ENCODE measurements around the gene GADL1. TPM values are rescaled to one million over a fixed set of nuclear protein-coding genes. Genes with fewer than 3 reads are reported as not detected.

Gene GADL1
- total RNA-seq, 1 donor from 2014 or later, result 3.1 TPM

- TF ChIP-seq CTCF (conservative IDR thresholded peaks at IDR 0.05), result no peak
- H3K36me3 Mint-ChIP-seq, result no peaks in the 10 kb centered on the region
- H3K27me3 Mint-ChIP-seq, result peaks cover 5% of the 10 kb centered on the region
- no peaks in the 10 kb centered on the region for H3K4me1 Mint-ChIP-seq (ENCODE audit: unreplicated experiment)
- H3K27ac Mint-ChIP-seq, result no peak overlapping the region
- DNase-seq (ENCODE audit: extremely low spot score, unreplicated experiment), result no peak
- no peak overlapping the region for H3K4me3 Mint-ChIP-seq
- H3K9me3 Mint-ChIP-seq, result no peaks in the 10 kb centered on the region
Measured at GRCh38 chr3:30878862-30879261, 15.6 kb downstream of the GADL1 start.

- TF ChIP-seq CTCF (conservative IDR thresholded peaks at IDR 0.05), result no peak
- no peaks in the 10 kb centered on the region for H3K36me3 Mint-ChIP-seq
- H3K4me3 Mint-ChIP-seq, result no peak overlapping the region
- DNase-seq (ENCODE audit: extremely low spot score, unreplicated experiment), result no peak
- H3K27me3 Mint-ChIP-seq, result peaks cover 8% of the 10 kb centered on the region
- H3K4me1 Mint-ChIP-seq (ENCODE audit: unreplicated experiment), result no peaks in the 10 kb centered on the region
- no peaks in the 10 kb centered on the region for H3K9me3 Mint-ChIP-seq
- H3K27ac Mint-ChIP-seq, result no peak overlapping the region
Measured at GRCh38 chr3:30875505-30875904, 19.0 kb downstream of the GADL1 start.

GRCh38 chr3:30873671-30874070 is 20.8 kb downstream of the GADL1 start:
- H3K9me3 Mint-ChIP-seq, result no peaks in the 10 kb centered on the region
- H3K36me3 Mint-ChIP-seq, result no peaks in the 10 kb centered on the region
- peaks cover 8% of the 10 kb centered on the region for H3K27me3 Mint-ChIP-seq
- no peak for DNase-seq (ENCODE audit: extremely low spot score, unreplicated experiment)
- no peak for TF ChIP-seq CTCF (conservative IDR thresholded peaks at IDR 0.05)
- H3K27ac Mint-ChIP-seq, result no peak overlapping the region
- H3K4me1 Mint-ChIP-seq (ENCODE audit: unreplicated experiment), result no peaks in the 10 kb centered on the region
- H3K4me3 Mint-ChIP-seq, result no peak overlapping the region

- Mint-ChIP-seq H3K36me3 (no peaks in the 10 kb centered on the region), H3K27ac (no peak overlapping the region), H3K9me3 (no peaks in the 10 kb centered on the region), H3K4me1 (ENCODE audit: unreplicated experiment) (no peaks in the 10 kb centered on the region), H3K27me3 (peaks cover 8% of the 10 kb centered on the region), H3K4me3 (no peak overlapping the region)
- no peak for TF ChIP-seq CTCF (conservative IDR thresholded peaks at IDR 0.05)
- DNase-seq (ENCODE audit: extremely low spot score, unreplicated experiment), result no peak
Measured at GRCh38 chr3:30872879-30873278, 21.6 kb downstream of the GADL1 start.

GRCh38 chr3:30871720-30872119 is 22.7 kb downstream of the GADL1 start:
- DNase-seq (ENCODE audit: extremely low spot score, unreplicated experiment), result no peak
- no peak for TF ChIP-seq CTCF (conservative IDR thresholded peaks at IDR 0.05)
- Mint-ChIP-seq H3K27ac (no peak overlapping the region), H3K36me3 (no peaks in the 10 kb centered on the region), H3K27me3 (peaks cover 6% of the 10 kb centered on the region), H3K4me1 (ENCODE audit: unreplicated experiment) (no peaks in the 10 kb centered on the region), H3K9me3 (no peaks in the 10 kb centered on the region), H3K4me3 (no peak overlapping the region)

- TF ChIP-seq CTCF (conservative IDR thresholded peaks at IDR 0.05), result no peak
- no peaks in the 10 kb centered on the region for H3K9me3 Mint-ChIP-seq
- H3K4me1 Mint-ChIP-seq (ENCODE audit: unreplicated experiment), result no peaks in the 10 kb centered on the region
- DNase-seq (ENCODE audit: extremely low spot score, unreplicated experiment), result no peak
- no peaks in the 10 kb centered on the region for H3K36me3 Mint-ChIP-seq
- H3K4me3 Mint-ChIP-seq, result no peak overlapping the region
- H3K27me3 Mint-ChIP-seq, result peaks cover 14% of the 10 kb centered on the region
- H3K27ac Mint-ChIP-seq, result no peak overlapping the region
Measured at GRCh38 chr3:30864836-30865235, 29.6 kb downstream of the GADL1 start.
